Stimulated activated CD4-positive, alpha-beta T cell treated with anti-CD3 and anti-CD28 coated beads, TNF-alpha, amount 100 ng/mL, for 1 hour (primary cell): Measurements from ENCODE around the gene PRIMPOL.
A peak's percentile ranks its signal among the peaks of the same experiment; 100 is the strongest.
"Not testable (repeated sequence)": the region's sequence is repeated elsewhere in the genome, so short reads cannot be mapped to it uniquely, and the experiment has no call there.

Source experiments
- DNase-seq, 3 donors: peaks; one replicate each; pipeline ENCODE4 v3.0.0-alpha.2; 2020; ENCODE audit warnings: low read depth in 3 of 3, low spot score in 1 of 3

PRIMPOL gene

DNA sequence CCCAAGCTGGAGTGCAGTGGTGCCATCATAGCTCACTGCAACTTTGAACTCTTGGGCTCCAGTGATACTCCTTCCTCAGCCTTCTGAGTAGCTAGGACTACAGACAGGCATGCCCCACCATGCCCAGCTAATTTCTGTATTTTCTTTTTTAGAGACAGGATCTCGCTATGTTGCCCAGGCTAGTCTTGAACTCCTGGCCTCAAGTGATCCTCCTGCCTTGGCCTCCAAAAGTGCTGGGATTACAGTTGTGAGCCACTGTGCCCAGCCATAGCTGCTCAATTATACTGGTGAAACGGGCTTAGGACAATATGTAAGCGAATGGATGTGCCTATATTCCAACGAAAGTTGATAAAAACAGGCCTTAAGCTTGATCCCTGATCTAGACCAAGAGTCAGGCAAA is 13.4 kb upstream of the PRIMPOL start:
- no peak for DNase-seq

DNA sequence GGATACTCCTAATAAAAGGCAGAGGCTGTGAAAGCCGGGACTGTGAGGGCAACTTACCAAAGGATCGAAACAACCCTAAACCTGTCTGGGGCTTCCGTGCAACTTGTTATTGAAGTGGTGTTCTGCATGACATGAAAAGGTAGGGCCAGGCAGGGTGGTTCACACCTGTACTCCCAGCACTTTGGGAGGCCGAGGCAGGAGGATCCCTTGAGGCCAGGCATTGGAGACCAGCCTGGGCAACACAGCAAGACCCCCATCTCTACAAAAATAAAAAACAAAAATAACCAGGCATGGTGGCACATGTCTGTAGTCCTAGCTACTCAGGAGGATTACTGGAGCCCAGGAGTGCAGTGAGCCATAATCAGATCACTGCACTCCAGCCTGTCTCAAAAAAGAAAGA is 12.6 kb upstream of the PRIMPOL start:
- no peak for DNase-seq

DNA sequence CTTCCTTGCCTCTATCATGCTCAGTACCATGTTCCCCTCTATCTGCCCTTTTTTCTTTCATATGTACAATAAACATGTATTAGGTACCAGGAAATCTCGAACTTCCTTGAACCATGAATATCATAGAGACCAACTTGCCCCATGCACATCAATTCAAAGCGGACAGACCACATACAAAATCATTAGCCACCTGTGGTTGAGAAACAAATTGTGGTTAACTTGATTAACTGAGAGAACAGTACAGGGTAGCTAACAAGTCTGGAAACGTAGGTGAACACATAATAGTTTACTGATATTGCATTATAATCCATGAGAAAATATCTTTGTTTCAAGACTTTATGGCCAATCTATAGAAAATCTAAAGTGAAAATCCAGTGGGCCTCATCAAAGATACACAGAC is 8.5 kb upstream of the PRIMPOL start:
- no peak for DNase-seq

DNA sequence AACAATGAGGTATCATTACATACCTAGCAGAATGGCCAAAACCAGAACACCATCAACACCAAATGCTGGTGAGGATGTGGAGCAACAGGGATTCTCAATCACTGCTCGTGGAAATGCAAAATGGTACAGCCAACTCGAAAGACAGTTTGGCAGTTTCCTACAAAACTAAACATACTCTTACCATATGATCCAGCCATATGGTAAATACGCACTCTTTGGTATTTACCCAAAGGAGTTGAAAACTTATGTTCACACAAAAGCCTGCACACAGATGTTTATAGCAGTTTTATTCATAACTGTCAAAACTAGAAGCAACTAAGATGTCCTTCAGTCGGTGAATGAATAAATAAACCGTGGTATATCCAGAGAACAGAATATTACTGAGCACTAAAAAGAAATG is 8.1 kb upstream of the PRIMPOL start:
- DNase-seq, result no peak

DNA sequence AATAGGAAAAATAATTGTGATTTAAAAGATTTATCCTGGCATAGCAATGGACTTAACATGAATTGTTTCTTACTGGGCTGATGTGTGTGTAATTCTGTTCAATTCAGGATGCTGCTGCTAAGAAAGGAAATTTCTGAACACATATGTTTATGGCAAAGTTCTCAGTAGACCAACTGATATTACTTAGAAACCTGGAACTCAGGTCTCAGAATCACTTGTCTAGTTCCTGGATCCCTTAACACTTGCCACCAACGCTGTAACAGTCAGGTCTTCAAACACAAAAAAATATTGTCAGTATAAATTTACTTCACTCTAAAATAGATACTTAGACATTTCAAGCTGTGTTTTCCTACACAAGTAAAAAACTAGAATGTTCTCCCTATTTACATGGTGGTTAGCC is 5.8 kb upstream of the PRIMPOL start:
- no peak for DNase-seq

DNA sequence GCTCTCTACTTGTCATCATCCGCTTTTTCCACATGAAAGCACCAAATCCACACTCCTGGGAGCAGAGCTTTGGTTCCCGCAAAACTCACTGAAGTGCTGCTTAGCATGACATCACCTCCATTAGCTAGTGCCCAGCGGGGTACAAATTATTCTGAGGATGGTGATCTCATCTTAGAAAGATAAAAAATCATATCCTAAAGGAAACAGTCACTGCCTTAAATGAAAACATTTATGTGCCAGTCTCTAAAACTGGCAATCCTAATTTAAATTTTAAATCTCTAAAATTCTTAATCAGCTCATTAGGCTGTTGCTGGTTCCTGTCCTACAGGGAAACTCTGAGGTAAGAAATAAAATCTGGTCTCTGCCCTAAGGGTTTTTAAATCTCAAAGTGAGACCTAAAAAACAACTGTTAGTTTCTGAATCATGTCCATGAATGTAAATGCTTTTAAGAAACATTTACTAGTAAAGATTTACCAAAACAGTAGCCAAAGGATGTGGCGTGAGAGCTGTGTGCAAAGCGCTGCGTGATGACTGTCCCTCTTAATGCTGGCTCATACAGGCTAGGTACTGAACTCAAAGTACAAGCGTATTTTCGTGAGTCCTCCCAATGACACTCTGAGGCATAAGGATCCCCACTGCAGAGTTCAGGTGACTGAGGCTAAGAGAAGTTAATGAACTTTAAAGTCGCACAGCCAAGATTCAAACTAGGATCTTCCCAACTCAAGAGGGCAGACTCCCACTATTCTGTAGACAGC is 4.8 kb upstream of the PRIMPOL start:
- no peak for DNase-seq

DNA sequence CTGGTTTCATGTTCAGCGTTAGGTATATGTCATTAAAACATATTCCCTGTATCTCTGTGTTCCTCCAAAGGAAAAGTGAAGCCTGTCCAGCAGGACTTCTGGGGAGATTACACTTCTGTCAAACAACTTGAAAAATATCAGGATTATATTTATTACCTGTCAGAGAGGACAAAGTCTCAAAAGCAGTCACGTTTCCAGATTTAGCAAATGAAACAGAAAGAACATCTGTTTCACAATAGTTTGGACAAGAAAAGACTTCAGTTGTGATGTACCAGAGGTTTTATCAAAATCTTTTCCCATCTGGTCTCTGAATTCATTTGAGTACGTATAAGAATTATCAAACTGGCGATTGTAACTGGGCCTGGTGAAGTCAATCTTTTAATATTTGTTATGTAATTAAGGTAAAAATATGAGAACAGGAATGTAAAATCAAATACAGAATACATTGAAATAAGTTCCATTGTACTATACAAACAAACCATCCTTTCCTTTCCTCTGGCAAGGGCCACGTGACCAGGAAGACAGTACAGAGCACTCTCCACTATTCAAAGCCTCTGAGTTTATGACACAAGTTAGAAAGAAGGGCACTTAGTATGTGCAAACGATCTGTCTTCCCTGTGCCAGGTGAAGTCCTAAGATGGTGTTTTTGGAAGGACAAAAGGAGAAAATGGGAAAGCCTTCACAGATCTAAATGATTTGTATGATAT is 3.5 kb upstream of the PRIMPOL start:
- no peak for DNase-seq

DNA sequence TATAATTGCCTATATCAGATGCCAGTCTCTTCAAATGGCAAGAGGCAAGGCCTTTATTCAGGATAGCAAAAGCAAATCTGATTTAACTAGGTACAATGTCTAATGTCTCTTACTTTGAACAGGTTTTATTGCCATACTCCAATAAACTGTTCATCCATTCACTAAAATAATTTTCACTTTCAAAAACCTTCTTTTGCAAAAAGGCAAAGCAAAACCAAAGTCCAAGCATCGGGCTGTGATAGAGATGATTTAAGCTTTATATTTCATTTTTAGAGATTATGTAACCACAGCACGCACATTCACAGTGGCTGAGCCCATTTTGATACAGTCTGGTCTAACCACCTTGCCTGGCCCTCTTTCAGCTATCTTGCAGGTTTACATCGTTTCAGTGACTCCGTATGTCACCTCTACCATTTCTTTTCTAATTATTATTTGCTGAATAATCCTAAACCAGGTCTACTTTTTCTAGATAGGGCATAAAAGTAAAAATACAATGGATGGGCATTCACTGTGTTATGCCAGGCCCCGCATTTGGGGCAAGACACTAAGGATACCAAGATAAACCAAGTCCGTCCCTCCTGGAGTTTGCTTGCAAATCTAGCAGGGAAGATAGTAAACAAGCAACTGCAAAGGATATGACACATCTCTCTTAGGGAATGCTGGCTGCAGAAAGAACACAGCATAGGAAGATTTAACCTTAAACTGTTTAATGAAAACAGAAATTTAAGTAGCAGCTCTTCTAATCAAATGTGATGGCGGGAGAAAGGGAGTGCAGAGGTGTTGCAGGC is 2.1 kb upstream of the PRIMPOL start:
- DNase-seq, result no peak

DNA sequence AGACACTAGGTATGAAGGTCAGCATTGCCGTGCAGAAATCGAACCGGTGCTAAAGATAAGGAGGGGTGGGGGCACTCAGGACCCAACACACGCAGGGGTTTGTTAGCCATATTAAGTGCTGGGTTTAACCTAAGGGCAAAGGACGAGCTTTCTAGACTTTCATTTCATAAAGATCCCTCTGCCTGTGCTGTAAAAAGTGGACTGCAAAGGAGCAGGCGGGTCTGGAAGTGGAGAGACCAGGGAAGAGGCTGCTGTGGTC is 1.6 kb upstream of the PRIMPOL start:
- no peak for DNase-seq

DNA sequence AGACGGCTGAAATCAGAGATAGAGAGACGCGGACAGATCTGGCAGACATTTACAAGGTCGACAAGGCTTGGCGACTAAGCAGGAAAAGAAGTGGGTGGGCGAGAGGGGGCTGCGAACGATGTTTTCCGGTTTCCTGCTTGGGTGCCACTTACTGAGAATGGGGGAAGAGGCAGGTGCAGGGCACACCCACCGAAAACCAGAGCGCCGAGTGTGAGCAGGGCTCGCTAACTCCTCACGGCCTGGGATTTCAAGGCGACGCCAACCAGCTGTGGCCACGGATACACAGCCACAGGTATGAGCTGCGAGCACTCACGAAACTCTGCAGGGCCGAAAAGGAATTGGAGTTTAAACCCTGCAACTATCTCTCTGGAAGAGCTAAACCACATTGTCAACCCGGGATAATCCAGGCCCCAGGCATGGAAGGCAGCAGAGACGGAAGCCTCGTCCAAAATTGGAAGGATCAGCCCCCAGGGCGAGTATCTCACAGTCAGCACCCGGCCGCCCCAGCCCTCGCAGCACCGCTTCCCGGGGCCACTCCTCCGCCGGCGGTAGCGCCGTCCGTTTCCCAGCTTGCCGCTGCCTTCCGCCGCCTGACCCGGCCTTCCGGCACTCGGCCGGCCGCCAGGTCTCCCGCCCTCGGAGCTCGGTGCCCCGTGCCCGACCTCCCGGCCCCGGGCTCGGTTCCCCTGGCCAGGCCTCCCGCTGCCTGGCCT is 1.1 kb upstream of the PRIMPOL start:
- peak in 2 of 3 donors; percentile 7 to 22 for DNase-seq

DNA sequence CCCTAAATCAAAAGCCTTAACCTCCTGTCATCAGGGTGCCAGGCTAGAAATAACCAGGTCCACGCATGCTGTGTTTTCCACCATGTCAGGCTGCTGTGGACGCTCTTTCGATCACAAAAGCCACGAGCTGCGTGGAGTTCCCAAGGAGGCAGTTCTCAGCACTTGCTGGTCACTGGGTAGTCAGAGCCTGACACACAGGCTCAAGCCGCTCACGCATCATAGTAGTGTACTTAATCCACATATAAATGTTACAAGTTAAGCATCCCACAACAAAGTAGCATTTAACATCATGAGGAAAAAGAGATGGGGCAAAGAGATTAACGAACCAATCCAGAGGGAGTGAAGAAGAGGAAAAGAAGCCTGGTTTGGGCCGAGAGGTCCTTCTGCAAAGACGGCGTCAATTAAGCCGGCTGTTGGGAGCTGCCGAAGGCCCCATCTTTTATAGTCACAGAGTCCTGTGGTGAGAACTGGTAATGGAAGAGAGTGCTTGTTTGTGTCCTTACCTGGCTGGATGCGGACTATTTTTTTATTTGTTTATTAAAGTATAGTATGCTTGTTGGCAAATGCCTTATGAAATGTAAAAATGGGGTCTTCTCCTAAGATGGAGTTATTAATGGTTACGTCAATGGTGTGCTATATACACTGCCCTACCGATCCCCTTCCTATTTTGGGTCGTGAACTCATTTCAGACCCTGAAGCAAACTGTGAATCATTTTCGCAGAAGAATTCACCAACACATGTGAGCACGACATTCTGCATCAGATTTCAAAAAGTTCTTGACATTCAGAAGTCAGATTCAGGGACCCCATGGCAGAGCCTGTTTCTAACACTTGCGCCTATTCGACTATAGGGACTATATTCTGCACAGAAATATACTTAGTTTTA is 675 bp downstream of the PRIMPOL start:
- DNase-seq, result peak in 1 of 3 donors; percentile 7

DNA sequence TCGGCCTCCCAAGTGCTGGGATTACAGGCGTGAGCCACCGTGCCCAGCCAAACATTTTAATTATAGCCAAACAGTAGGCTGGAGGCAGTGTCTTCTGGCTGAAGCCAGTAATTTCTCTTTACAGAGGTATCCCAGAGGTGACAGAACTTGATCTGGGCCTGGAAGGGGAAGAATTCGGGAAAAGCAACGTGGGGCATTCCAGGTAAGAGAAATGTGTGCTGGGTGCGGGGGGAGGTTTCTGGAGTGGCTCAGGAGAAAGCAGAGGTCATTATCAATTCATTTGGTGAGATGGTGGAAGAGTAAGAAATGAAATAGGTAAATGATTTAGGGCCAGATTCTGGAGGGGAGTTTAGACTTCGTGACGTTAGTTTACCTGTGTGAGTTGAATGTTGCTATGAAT is 2.4 kb downstream of the PRIMPOL start:
- no peak for DNase-seq

DNA sequence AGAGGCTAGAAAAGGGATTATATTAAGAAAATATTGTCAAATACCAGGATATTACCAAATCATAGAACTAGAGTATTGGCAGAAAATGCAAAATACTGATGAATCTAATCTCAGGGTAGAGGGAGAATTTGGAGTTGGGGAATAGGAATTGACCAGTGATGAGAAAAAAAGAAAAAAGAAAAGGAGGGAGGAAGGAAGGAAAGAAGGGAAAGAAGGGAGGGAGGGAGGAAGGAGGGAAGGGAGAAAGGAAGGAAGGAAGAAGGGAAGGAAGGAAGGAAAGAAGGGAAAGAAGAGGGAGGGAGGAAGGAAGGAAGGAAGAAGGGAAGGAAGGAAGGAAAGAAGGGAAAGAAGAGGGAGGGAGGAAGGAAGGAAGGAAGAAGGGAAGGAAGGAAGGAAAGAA is 3.1 kb downstream of the PRIMPOL start:
- DNase-seq, result not testable (repeated sequence)

DNA sequence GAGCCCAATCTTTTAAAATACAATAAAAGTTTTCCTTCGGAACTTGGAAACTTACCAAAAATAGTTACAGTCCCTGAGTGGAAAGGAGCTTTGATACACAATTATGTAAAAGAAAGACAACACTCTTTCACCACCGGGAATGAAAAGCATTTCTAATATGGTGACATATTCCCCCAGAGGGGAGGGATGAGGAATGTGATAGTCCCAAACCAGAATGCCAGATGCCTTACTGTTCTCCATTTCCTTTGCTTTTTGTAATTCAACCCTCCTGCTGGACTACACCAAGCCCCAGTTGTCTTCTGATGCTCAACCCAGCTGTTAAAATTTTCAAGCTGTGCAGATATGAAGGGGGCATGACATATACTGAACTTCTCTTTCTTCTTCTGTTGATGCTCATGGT is 4.1 kb downstream of the PRIMPOL start:
- DNase-seq, result no peak

DNA sequence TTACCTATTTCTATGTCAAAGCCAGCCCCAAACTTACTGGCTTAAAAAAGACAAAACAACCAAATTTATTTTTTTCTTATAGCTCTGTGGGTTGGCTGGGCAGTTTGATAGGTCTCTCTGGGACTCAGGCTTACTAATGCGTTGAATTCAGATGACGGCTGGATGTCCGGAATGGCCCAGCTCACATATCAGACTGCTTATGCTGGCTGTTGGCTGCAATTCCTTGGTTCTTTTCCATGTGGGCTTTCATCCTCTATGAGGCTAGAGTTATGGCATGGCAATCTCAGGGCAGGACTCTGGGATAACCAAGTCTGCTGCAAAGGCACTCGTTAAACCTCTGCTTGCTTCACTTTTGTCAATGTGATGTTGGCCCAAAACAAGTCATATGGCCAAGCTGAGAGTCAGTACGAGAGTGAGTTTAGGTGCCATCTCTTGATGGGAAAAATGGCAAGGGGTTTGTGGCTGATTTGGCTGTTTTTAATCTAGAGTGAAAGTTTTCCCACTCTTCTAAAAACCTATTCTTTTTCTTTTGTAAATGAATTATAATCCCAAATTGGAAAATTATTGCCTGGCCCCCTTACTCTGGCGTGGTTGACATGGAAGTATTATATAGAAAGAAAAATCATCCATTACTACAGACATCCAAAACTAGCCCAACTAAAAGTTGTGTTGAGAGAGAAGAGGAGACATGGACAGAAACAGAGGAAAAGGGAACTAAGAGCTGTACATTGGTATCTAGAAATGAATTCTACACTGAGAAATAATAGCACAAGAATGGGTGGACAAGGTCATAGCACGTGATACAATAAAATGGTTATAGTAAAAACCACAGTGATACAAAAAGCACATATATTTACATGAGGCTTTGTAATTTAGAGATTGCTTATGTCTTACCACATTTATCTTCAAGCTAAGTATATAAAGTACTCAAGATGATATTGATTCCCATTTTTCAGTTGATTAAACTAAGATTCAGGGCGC is 6.6 kb downstream of the PRIMPOL start:
- DNase-seq, result no peak

DNA sequence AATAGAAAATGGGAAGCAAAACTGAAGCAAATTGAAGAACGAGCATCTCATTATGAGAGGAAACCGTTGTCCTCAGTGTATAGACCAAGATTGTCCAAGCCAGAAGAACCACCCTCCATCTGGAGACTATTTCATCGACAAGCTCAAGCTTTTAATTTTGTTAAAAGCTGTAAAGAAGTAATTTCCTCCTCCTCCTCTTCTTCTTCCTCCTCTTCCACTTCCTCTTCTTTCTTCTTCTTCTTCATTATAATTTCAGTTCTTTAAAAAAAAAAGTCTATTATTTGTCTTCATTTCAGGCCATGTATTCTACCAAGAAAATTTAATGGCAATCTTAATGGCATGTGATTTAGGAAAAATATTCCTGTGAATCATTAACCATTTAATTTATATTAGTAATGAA is 7.6 kb downstream of the PRIMPOL start:
- DNase-seq, result no peak

DNA sequence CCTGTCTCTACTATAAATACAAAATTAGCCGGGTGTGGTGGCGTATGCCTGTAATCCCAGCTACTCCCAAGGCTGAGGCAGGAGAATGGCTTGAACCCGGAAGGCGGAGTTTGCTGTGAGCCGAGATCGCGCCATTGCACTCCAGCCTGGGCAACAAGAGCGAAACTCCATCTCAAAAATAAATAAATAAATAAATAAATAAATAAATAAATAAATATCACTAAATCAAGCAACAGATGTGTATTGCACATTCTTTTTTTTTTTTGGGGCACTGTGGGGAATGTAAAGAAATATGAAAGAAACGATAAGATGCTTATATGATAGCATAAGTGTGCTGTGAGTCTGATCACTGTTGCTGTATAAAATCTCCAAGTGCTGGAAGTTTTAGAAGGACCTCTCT is 8.3 kb downstream of the PRIMPOL start:
- not testable (repeated sequence) for DNase-seq

DNA sequence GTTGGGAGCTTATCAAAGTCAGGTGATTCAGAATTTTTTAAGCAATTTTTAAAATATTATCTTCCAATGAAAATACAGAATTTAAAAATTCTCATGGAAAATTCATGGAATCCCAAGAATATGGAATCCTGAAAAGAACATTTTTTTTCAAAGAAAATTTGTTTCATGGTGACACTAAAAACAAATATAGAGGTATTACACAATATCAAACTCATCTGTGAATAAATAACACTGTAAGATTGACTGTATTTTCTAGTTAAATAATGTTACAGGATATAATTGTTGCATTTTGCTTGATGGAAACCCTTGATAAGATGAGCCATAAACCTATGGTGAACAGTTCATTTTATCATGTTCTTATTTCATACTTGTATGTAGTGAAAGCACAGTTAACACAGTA is 11.4 kb downstream of the PRIMPOL start:
- DNase-seq, result no peak

DNA sequence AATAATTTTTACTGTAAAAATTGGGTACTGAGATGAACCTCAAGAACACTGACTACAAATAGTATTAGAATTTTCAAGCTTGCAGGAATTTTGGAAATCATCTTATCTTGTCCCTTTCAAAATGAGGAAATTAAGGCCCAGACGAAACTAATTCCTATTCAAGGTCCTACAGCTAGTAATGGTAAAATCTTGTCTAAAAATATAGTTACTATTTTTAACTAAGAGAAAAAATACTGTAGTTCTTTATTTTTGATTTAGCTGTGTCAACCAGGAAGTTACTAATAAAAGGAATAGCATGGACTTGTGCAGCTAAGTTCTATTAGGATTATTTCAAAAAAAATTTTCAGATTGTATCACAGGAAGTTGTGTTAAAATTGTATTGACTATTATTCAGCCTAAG is 12.7 kb downstream of the PRIMPOL start:
- DNase-seq, result no peak
